H1 (cell line): ENCODE data around the gene LSG1. TPM values are rescaled to one million over a fixed set of nuclear protein-coding genes. Genes with fewer than 3 reads are reported as not detected.

ENCODE experiments used
- CTCF ChIA-PET: fragments of 300-600 bp; sonication (Branson Sonifier 250); formaldehyde crosslinking; loops from one replicate; lab custom pipeline; 2021; ENCODE audit not compliant: partially characterized antibody; lab: Charles Lee
- POLR2A ChIA-PET: fragments of 300-600 bp; sonication (Branson Sonifier 250); formaldehyde crosslinking; loops from one replicate; lab custom pipeline; 2021; ENCODE audit warnings: inconsistent platforms; ENCODE audit not compliant: partially characterized antibody; lab: Charles Lee
- DNase-seq, 2 experiments: peaks; one replicate each; pipeline versions ENCODE4 v3.0.0 to v3.0.0-alpha.2; 2010 to 2022; ENCODE audit warnings: low spot score in 2 of 2, low read depth in 1 of 2, mixed read lengths in 1 of 2
- FAIRE-seq: peaks from 2 replicates; lab custom pipeline; 2011; peaks lifted over from hg19 to GRCh38; lab: Jason Lieb, UNC
- H2AFZ ChIP-seq: 2 replicates; pipeline ENCODE4 v1.8.1; 2012; ENCODE audit warnings: low read length, inconsistent platforms
- H2AK5ac ChIP-seq: 2 replicates; pipeline ENCODE4 v1.6.1; 2013; ENCODE audit warnings: low read depth, low read length
- H2BK120ac ChIP-seq: replicated peaks from 2 replicates; pipeline ENCODE3; 2013; ENCODE audit warnings: low read depth, low read length, inconsistent platforms
- H2BK12ac ChIP-seq: 2 replicates; pipeline ENCODE4 v1.6.1; 2013; ENCODE audit warnings: low read depth, low read length
- H2BK15ac ChIP-seq: 2 replicates; pipeline ENCODE4 v1.6.1; 2013; ENCODE audit warnings: low read length
- H2BK20ac ChIP-seq: 2 replicates; pipeline ENCODE4 v1.6.1; 2013; ENCODE audit warnings: low read length
- H2BK5ac ChIP-seq: 2 replicates; pipeline ENCODE4 v1.6.1; 2013; ENCODE audit warnings: low read depth, low read length
- H3K14ac ChIP-seq: 2 replicates; pipeline ENCODE4 v1.6.1; 2013; ENCODE audit warnings: inconsistent platforms; ENCODE audit not compliant: insufficient read length
- H3K18ac ChIP-seq: 2 replicates; pipeline ENCODE4 v1.6.1; 2013; ENCODE audit warnings: low read length; ENCODE audit errors: extremely low read depth
- H3K23ac ChIP-seq: 2 replicates; pipeline ENCODE4 v1.6.1; 2013; ENCODE audit warnings: inconsistent platforms; ENCODE audit not compliant: insufficient read length
- H3K23me2 ChIP-seq: 2 replicates; pipeline ENCODE4 v1.6.1; 2013; ENCODE audit warnings: low read depth, low read length
- H3K27ac ChIP-seq: 2 replicates; pipeline ENCODE4 v1.6.1; 2011; ENCODE audit warnings: low read depth, low read length, inconsistent platforms
- H3K27me3 ChIP-seq, 4 experiments: replicated peaks in 1 of 4; 1 replicate in 1 of 4; 2 replicates in 3 of 4; pipeline versions ENCODE4 v1.6.1 to v1.8.1; 2011 to 2013; ENCODE audit warnings: low read length in 3 of 4, mild to moderate bottlenecking in 3 of 4, inconsistent platforms in 2 of 4, mixed read lengths in 2 of 4, moderate library complexity in 1 of 4; ENCODE audit not compliant: control insufficient read depth in 3 of 4, insufficient read depth in 3 of 4; ENCODE audit errors: extremely low read depth in 1 of 4
- H3K36me3 ChIP-seq, 4 experiments: 2 replicates each; pipeline versions ENCODE4 v1.6.1 to v1.8.1; 2011 to 2013; ENCODE audit warnings: mild to moderate bottlenecking in 4 of 4, low read length in 3 of 4, moderate library complexity in 2 of 4, control low read depth in 1 of 4, inconsistent platforms in 1 of 4; ENCODE audit not compliant: insufficient read depth in 4 of 4, control insufficient read depth in 2 of 4
- H3K4ac ChIP-seq: replicated peaks from 2 replicates; pipeline ENCODE3; 2013; ENCODE audit warnings: low read length, low read depth, mixed read lengths, inconsistent platforms; ENCODE audit not compliant: insufficient read length
- H3K4me1 ChIP-seq, 4 experiments: replicated peaks in 1 of 4; 1 replicate in 1 of 4; 2 replicates in 3 of 4; pipeline versions ENCODE4 v1.6.1 to v1.8.1; 2011 to 2013; ENCODE audit warnings: low read length in 3 of 4, inconsistent platforms in 2 of 4, mixed read lengths in 1 of 4; ENCODE audit not compliant: insufficient read depth in 4 of 4, control insufficient read depth in 3 of 4
- H3K4me2 ChIP-seq, 2 experiments: 2 replicates each; pipeline versions ENCODE4 v1.6.1 to v1.8.1; 2011 to 2013; ENCODE audit warnings: low read depth in 2 of 2, low read length in 2 of 2, control low read depth in 1 of 2, inconsistent platforms in 1 of 2, mild to moderate bottlenecking in 1 of 2; ENCODE audit not compliant: insufficient read depth in 1 of 2
- H3K4me3 ChIP-seq, 4 experiments: fragments of 200-600, 300-600 bp in 1 of 4; sonication (generic), shearing (Covaris generic), sonication (Bioruptor Twin) in 1 of 4; 2 replicates each; pipeline versions ENCODE4 v1.5.1 to v1.8.1; 2011 to 2016; ENCODE audit warnings: low read length in 4 of 4, low read depth in 3 of 4, control low read depth in 2 of 4, inconsistent platforms in 2 of 4, mild to moderate bottlenecking in 2 of 4, mixed read lengths in 1 of 4, moderate library complexity in 1 of 4; ENCODE audit not compliant: insufficient read depth in 2 of 4; ENCODE audit errors: extremely low read depth in 1 of 4
- H3K56ac ChIP-seq: replicated peaks from 2 replicates; pipeline ENCODE3; 2013; ENCODE audit warnings: low read depth, mild to moderate bottlenecking, mixed read lengths, low read length, inconsistent platforms; ENCODE audit not compliant: insufficient read length
- H3K79me1 ChIP-seq: 2 replicates; pipeline ENCODE4 v1.6.1; 2013; ENCODE audit warnings: low read depth, low read length, control low read depth
- H3K79me2 ChIP-seq, 2 experiments: 2 replicates each; pipeline versions ENCODE4 v1.6.1 to v1.8.1; 2012 to 2013; ENCODE audit warnings: low read length in 2 of 2, mild to moderate bottlenecking in 2 of 2, inconsistent platforms in 1 of 2; ENCODE audit not compliant: insufficient read depth in 2 of 2, control insufficient read depth in 1 of 2
- H3K9ac ChIP-seq, 4 experiments: replicated peaks in 1 of 4; 1 replicate in 1 of 4; 2 replicates in 3 of 4; pipeline versions ENCODE4 v1.6.1 to v1.8.1; 2011 to 2013; ENCODE audit warnings: low read depth in 3 of 4, low read length in 3 of 4, control low read depth in 2 of 4, mild to moderate bottlenecking in 2 of 4, moderate library complexity in 2 of 4, inconsistent platforms in 1 of 4; ENCODE audit errors: extremely low read depth in 1 of 4
- H3K9me3 ChIP-seq, 2 experiments: 2 replicates each; pipeline versions ENCODE4 v1.6.1 to v1.8.1; 2012 to 2013; ENCODE audit warnings: mild to moderate bottlenecking in 2 of 2, moderate library complexity in 2 of 2, control low read depth in 1 of 2, inconsistent platforms in 1 of 2, low read depth in 1 of 2, low read length in 1 of 2, mixed read lengths in 1 of 2; ENCODE audit not compliant: insufficient read depth in 2 of 2
- H4K20me1 ChIP-seq, 2 experiments: replicated peaks in 1 of 2; 2 replicates each; pipeline versions ENCODE3 to v1.8.1; 2011 to 2013; ENCODE audit warnings: inconsistent platforms in 2 of 2, low read length in 2 of 2, mild to moderate bottlenecking in 1 of 2; ENCODE audit not compliant: insufficient read depth in 2 of 2, control insufficient read depth in 1 of 2
- H4K5ac ChIP-seq: 2 replicates; pipeline ENCODE4 v1.6.1; 2013; ENCODE audit warnings: low read length, low read depth, mixed read lengths, inconsistent platforms; ENCODE audit not compliant: insufficient read length
- H4K8ac ChIP-seq: 2 replicates; pipeline ENCODE4 v1.8.0; 2013; ENCODE audit warnings: mild to moderate bottlenecking, moderate library complexity, low read length, inconsistent platforms; ENCODE audit not compliant: insufficient read depth; ENCODE audit errors: extremely low read depth
- H4K91ac ChIP-seq: replicated peaks from 2 replicates; pipeline ENCODE3; 2013; ENCODE audit warnings: low read length, mixed read lengths, inconsistent platforms; ENCODE audit not compliant: insufficient read length
- BRCA1 ChIP-seq: IDR thresholded peaks from 2 replicates; pipeline ENCODE4 v1.6.1; 2012; ENCODE audit warnings: low read depth, low read length, improper control_type of control experiment
- CBX5 ChIP-seq: fragments of 300-800, 300-1000 bp; sonication (generic); IDR thresholded peaks from 2 replicates; pipeline ENCODE4 v1.7.1; 2016; ENCODE audit warnings: antibody characterized with exemption, low read length, low read depth
- FOSL1 ChIP-seq: IDR thresholded peaks from 2 replicates; pipeline ENCODE4 v1.6.1; 2011; ENCODE audit warnings: mild to moderate bottlenecking, low read depth, low read length, moderate library complexity; ENCODE audit not compliant: insufficient read depth
- GTF2F1 ChIP-seq: IDR thresholded peaks from 2 replicates; pipeline ENCODE4 v1.6.1; 2012; ENCODE audit warnings: low read depth, low read length, improper control_type of control experiment, borderline replicate concordance
- HDAC6 ChIP-seq: IDR thresholded peaks from one replicate; pipeline ENCODE4 v1.7.1; 2012; ENCODE audit warnings: low read depth, mild to moderate bottlenecking, inconsistent platforms, low read length, moderate library complexity
- KDM5A ChIP-seq: fragments of 200-600 bp; IDR thresholded peaks from 2 replicates; pipeline ENCODE4 v1.7.1; 2012; ENCODE audit warnings: mild to moderate bottlenecking, low read length, inconsistent platforms, mixed read lengths
- RBBP5 ChIP-seq: IDR thresholded peaks from 2 replicates; pipeline ENCODE4 v1.7.1; 2012; ENCODE audit warnings: low read depth, mild to moderate bottlenecking, inconsistent platforms, low read length, moderate library complexity, borderline replicate concordance
- SP1 ChIP-seq: IDR thresholded peaks from 2 replicates; pipeline ENCODE4 v1.6.1; 2011; ENCODE audit warnings: low read depth, low read length
- SRF ChIP-seq: IDR thresholded peaks from 2 replicates; pipeline ENCODE4 v1.6.1; 2011; ENCODE audit warnings: mild to moderate bottlenecking, low read depth, low read length, moderate library complexity
- USF2 ChIP-seq: IDR thresholded peaks from 2 replicates; pipeline ENCODE4 v1.6.1; 2011; ENCODE audit warnings: low read length, improper control_type of control experiment
- YY1 ChIP-seq: IDR thresholded peaks from 2 replicates; pipeline ENCODE4 v1.6.1; 2011; ENCODE audit warnings: low read depth, mild to moderate bottlenecking, low read length
- WGBS, 2 experiments: shearing (Covaris generic) in 1 of 2; methylation state at CpG; one replicate each; pipeline versions ENCODE4 v1.1.6 to v1.1.7; 2013 to 2015; ENCODE audit warnings: low lambda C conversion rate in 2 of 2, mixed read lengths in 2 of 2, inconsistent platforms in 1 of 2, low coverage in 1 of 2, missing lambda C conversion rate in 1 of 2; ENCODE audit not compliant: insufficient replicate concordance in 2 of 2, insufficient coverage in 1 of 2, insufficient read length in 1 of 2; ENCODE audit errors: extremely low coverage in 1 of 2, missing lambda C conversion rate in 1 of 2; 5-methylcytosine and 5-hydroxymethylcytosine counted together
- polyA plus RNA-seq, 7 experiments: library from polyadenylated mRNA; depleted of rRNA in 3 of 7; stranded (reverse) in 5 of 7; unstranded in 2 of 7; fragments of >200 nt in 5 of 7; fragments of 200-250 nt in 2 of 7; gene quantifications; 1 replicate in 5 of 7; 2 replicates in 1 of 7; 4 replicates in 1 of 7; pipeline versions ENCODE4 v1.2.1 to v1.2.3, GENCODE V29; 2011 to 2013; ENCODE audit warnings: missing spikeins in 2 of 7, mixed read lengths in 2 of 7
- total RNA-seq: library from RNA; stranded (reverse); fragmentation: NEBNext Ultra II Directional; extraction: Animal tissue kit (Norgen Biotek cat#: 25700); gene quantifications from 2 replicates; pipeline ENCODE4 v1.2.1, GENCODE V29; 2021

The LSG1 gene
- total and polyA plus RNA-seq, 2 of the 8 experiments (the other 6 are each of a cell fraction or from before 2014, with no cell fraction given) = 23.7 to 47.6 TPM

DNA sequence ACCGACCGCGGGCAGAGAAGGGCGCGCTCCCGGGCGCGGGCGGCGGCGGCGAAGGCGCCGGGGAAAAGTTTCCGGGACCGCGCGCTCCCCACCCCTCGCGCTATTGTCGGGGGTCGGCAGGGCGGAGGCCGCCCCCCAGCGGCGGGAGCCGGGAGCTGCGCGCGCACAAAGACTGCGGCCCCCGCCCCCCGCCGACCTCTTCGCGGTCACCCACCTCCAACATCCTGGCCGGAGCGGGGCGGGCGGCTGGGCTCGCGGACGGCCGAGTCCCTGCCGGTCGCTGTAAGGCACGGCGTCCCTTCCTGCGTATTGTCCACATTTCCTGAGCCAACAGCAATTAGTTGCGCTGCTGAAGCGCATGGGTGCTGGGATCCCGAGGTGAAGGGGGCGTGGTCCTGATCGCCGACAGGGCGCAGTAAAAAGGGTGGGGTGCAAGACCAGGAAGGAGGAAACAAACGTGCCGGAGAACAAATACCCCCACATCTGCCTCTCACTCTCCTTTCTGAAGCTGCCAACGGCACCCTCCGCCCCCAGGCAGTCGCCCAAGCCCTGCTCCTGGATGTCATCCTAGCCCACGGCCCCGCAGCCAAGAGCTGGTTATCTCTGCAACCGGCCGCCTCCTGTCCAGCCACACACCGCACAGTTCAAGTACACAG, 38.5 kb downstream of the LSG1 start, which contains the start of gene TMEM44:
TSS of gene TMEM44 (minus strand) at position 71 of the 656 bp plus-strand sequence. CDS start 204 bp downstream, outside the sequence.
- Histone ChIP-seq H3K4me2 (peak within 1 kb of the TSS; percentile 55 to 97), H3K4me1 (no peaks in the 10 kb centered on the region), H3K4me3 (peak within 1 kb of the TSS; percentile 47 to 93 (median 68)), H3K79me2 (no peaks in the 10 kb centered on the region), H3K4ac (peak within 1 kb of the TSS; percentile 99), H2BK12ac (peak within 1 kb of the TSS; percentile 85; the same call in 1 of the 2 replicates), H3K79me1 (no peaks in the 10 kb centered on the region), H3K23ac (no peak within 1 kb of the TSS), H3K9me3 (peaks cover 12 to 21% of the 10 kb centered on the region in 2 experiments), H4K91ac (peak within 1 kb of the TSS; percentile 50), H3K27me3 (no peaks in the 10 kb centered on the region), H2AK5ac (peak within 1 kb of the TSS; percentile 56; the same call in 1 of the 2 replicates), H3K18ac (peak within 1 kb of the TSS; percentile 72), H3K23me2 (peaks cover 8% of the 10 kb centered on the region), H3K27ac (peak within 1 kb of the TSS; percentile 58; the same call in 1 of the 2 replicates), H4K8ac (peak within 1 kb of the TSS; percentile 62; the same call in 1 of the 2 replicates), H4K20me1 (peaks cover 0 to 2% of the 10 kb centered on the region in 2 experiments), H3K9ac (peak within 1 kb of the TSS; percentile 39 to 90 (median 61)), H4K5ac (peak within 1 kb of the TSS; percentile 35), H2BK5ac (peak within 1 kb of the TSS; percentile 76), H2BK120ac (no peak within 1 kb of the TSS), H2AFZ (peak within 1 kb of the TSS; percentile 90), H3K56ac (peak within 1 kb of the TSS; percentile 92), H3K14ac (no peak within 1 kb of the TSS), H2BK20ac (no peak within 1 kb of the TSS), H2BK15ac (no peak within 1 kb of the TSS), H3K36me3 (peaks cover 0 to 14% (median 7%) of the 10 kb centered on the region in 4 experiments; a peak in 4 of 8 replicates)
- WGBS, 2 experiments = 7% methylated on average over 28 of the region's 66 CpGs; no CpG with 5 or more reads in 1 of the 2 experiments
- ChIA-PET CTCF (interaction anchor here (0.7 to 1.5 kb wide), 8 partner anchors 9 to 482 kb away, joined by 3 to 5 read pairs (median 3); no protein-coding TSS in a partner anchor), POLR2A (interaction anchor here (0.6 to 1.6 kb wide), 8 partner anchors 9 to 165 kb away, joined by 3 to 5 read pairs (median 3); no protein-coding TSS in a partner anchor)
- DNase-seq = peak; percentile 46 to 88
- FAIRE-seq = no peak
- TF ChIP-seq BRCA1 (no peak), USF2 (no peak), CBX5 (no peak), HDAC6 (no peak), KDM5A (no peak), SP1 (no peak), RBBP5 (peak; percentile 76; the same call in 1 of the 2 replicates), GTF2F1 (no peak), SRF (no peak), YY1 (peak; percentile 14; the same call in 1 of the 2 replicates), FOSL1 (no peak)
